GM12892 (cell line): ENCODE data around the gene ERG.

Experiments
- POLR2A ChIP-seq: IDR thresholded peaks from 2 replicates; pipeline ENCODE4 v1.6.1; 2011; ENCODE audit warnings: low read depth, low read length, control low read depth
- POLR2AphosphoS5 ChIP-seq: IDR thresholded peaks from 2 replicates; pipeline ENCODE4 v1.6.1; 2011; ENCODE audit warnings: low read depth, low read length, control low read depth
- TAF1 ChIP-seq: IDR thresholded peaks from 2 replicates; pipeline ENCODE4 v1.6.1; 2011; ENCODE audit warnings: low read depth, mild to moderate bottlenecking, control low read depth, low read length, borderline replicate concordance

DNA sequence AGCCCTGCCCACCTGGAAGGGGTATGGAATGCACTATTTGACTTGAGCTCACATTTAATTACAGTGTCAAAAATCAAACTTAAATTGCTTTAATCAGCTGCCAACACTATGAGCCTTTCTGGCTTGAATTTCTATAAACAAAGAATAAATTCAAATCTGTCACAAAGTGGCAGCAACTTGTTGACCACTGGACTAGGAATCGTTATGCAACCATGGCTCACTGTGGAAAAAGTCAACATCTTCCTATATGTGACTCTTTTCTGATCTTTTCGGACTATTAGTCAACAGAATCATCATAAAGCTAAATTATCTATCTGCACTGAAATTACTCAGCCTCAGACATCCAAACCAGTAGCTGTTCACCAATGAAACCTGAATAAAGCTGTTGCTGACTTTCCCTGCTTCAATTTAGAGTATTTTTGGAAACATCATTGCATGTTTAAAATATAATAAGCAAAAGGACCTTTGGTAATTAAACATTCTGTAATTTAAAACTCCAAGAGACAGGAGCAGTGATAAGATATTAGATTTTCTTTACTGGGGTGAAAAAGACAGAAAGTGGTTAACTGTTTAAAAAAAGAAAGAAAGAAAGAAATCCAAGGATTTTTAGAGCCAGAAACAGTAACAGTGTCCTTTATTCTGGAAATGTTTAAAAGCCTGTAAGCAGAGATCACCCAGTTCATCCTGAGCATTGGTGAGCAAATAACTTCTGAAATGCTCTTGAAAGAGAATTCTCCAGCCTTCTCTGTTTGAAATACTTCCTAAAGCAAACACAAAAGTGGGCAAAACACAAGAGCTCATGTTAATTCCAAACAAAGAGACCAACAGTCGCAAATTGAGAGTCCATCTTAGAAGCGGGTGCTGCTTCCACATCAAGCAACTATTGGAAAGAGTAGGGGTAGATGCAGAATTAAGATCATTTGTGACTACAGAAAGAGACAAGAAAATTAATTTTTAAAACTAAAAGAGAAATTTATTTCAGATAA lies 26.2 kb upstream of the ERG start:
- no peak for TF ChIP-seq TAF1
- no peak for TF ChIP-seq POLR2A
- TF ChIP-seq POLR2AphosphoS5 = no peak
